Cardiac muscle cell (in vitro differentiated cells and primary cell): ENCODE data around the gene SHISA9. TPM values are rescaled to one million over a fixed set of nuclear protein-coding genes. Genes with fewer than 3 reads are reported as not detected.

Source experiments
- DNase-seq, 2 donors: peaks; one replicate each; pipeline versions ENCODE4 v3.0.0 to v3.0.0-alpha.2; 2010 to 2017; ENCODE audit warnings: low read depth in 1 of 2, low spot score in 1 of 2
- H3K27ac ChIP-seq: fragments of 200-600 bp; sonication (generic); 2 replicates; pipeline ENCODE4 v1.5.1; 2016
- H3K27me3 ChIP-seq: fragments of 200-600 bp; sonication (generic); 2 replicates; pipeline ENCODE4 v1.6.0; 2016; ENCODE audit warnings: control low read depth
- H3K36me3 ChIP-seq: fragments of 200-600 bp; sonication (generic); 2 replicates; pipeline ENCODE4 v1.5.1; 2016; ENCODE audit warnings: control low read depth
- H3K4me1 ChIP-seq: fragments of 200-600 bp; sonication (generic); 2 replicates; pipeline ENCODE4 v1.8.1; 2017; ENCODE audit warnings: low read depth, mild to moderate bottlenecking, mixed run types
- H3K4me3 ChIP-seq: fragments of 200-600 bp; sonication (generic); 2 replicates; pipeline ENCODE4 v1.5.1; 2016; ENCODE audit warnings: mild to moderate bottlenecking
- H3K9me3 ChIP-seq: fragments of 200-600 bp; sonication (generic); 2 replicates; pipeline ENCODE4 v1.5.1; 2017; ENCODE audit warnings: low read depth, mild to moderate bottlenecking, control low read depth
- CTCF ChIP-seq: IDR thresholded peaks from 2 replicates; pipeline ENCODE4 v1.5.1; 2012; ENCODE audit warnings: low read depth, mild to moderate bottlenecking, low read length
- polyA plus RNA-seq: library from polyadenylated mRNA; unstranded; fragments of >200 nt; fragmentation: Nextera tagmentation; extraction: Ambion mirVana; gene quantifications from 2 replicates; pipeline ENCODE4 v1.2.1, GENCODE V29; 2016
- total RNA-seq: library from RNA; depleted of rRNA; stranded (reverse); fragments of >200 nt; gene quantifications from 2 replicates; pipeline ENCODE4 v1.2.3, GENCODE V29; 2016

Gene SHISA9
- total and polyA plus RNA-seq, 2 experiments from 2014 or later, result 0.03 TPM; not detected in 1

DNA sequence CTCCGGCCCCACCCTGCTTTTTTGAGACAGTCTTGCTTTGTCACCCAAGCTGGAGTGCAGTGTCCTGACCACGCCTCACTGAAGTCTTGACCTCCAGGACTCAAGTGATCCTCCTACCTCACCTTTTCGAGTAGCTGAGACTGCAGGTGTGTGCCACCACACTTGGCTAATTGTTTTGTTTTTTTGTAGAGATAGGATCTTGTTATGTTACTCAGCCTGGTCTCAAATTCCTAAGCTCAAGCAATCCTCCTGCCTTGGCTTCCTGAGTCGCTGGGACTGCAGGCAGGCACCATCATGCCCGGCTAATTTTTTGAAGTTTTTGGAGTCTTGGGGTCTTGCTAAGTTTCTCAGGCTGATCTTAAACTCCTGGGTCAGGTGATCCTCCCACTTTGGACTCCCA is 206.7 kb downstream of the SHISA9 start:
- Histone ChIP-seq H3K4me3 (no peak overlapping the region), H3K9me3 (no peaks in the 10 kb centered on the region), H3K36me3 (no peaks in the 10 kb centered on the region), H3K27ac (no peak overlapping the region), H3K27me3 (no peaks in the 10 kb centered on the region), H3K4me1 (no peaks in the 10 kb centered on the region)
- TF ChIP-seq CTCF, result no peak
- no peak for DNase-seq

GRCh38 chr16:13109171-13109570 is 207.8 kb downstream of the SHISA9 start:
- no peak overlapping the region for H3K27ac ChIP-seq
- H3K36me3 ChIP-seq, result no peaks in the 10 kb centered on the region
- DNase-seq, result no peak
- no peaks in the 10 kb centered on the region for H3K9me3 ChIP-seq
- TF ChIP-seq CTCF, result no peak
- no peaks in the 10 kb centered on the region for H3K27me3 ChIP-seq
- H3K4me1 ChIP-seq, result no peaks in the 10 kb centered on the region
- H3K4me3 ChIP-seq, result no peak overlapping the region

DNA sequence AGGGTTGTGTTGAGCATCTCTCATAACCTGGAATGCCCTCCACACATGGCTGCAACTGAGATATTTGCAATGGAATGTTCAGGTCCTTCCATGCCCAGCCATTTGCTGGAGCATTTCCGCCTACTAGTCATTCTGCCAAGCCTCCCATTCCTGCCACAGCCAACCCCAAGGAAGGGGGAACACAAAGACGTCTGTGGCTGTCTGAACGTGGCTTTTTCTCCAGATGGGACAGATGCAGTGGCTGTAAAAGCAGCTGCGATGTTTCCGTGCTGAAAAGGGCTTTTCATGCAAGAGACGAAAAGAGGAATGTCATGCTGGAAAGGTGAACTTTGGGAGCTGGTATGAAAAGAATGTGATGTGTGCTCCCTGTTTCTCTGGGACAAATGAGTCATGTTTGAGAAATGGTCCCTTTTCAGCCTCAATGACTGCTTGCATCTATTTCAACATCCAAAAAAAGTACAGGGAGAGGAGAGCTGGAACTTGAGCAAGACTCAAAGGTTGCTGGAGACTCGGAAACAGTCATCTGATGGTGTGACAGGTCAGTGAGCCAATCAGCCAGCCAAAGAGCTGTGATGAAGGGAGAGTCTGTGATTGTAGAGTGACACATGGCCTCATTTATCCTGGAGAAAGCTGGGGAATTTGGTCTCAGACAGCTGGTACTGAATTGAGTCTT is 208.9 kb downstream of the SHISA9 start:
- no peak overlapping the region for H3K27ac ChIP-seq
- H3K4me3 ChIP-seq, result no peak overlapping the region
- H3K36me3 ChIP-seq, result no peaks in the 10 kb centered on the region
- no peaks in the 10 kb centered on the region for H3K9me3 ChIP-seq
- no peaks in the 10 kb centered on the region for H3K27me3 ChIP-seq
- no peak for TF ChIP-seq CTCF
- DNase-seq, result no peak
- H3K4me1 ChIP-seq, result no peaks in the 10 kb centered on the region

GRCh38 chr16:13111747-13112146 is 210.3 kb downstream of the SHISA9 start:
- Histone ChIP-seq H3K9me3 (no peaks in the 10 kb centered on the region), H3K4me1 (no peaks in the 10 kb centered on the region), H3K27ac (no peak overlapping the region), H3K4me3 (no peak overlapping the region), H3K36me3 (no peaks in the 10 kb centered on the region), H3K27me3 (no peaks in the 10 kb centered on the region)
- no peak for TF ChIP-seq CTCF
- DNase-seq, result no peak

DNA sequence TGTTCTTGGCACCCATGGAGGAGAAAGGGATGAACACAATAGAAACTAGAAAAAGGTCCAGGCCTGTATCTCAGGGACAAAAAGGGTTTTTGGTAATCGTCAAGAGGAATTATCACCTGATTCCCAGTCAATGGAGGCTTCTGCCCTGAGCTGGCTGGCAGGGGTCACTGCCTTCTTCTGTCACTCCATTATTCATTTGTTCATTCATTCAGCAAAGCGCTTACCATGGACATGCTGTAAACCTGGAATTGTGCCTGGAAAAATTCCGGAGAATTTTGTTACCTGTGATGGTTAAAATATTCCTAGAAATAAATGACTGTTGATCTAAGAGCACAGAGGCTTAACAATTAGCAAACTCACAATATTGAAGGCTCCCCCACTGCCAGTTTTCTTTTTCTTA is 212.3 kb downstream of the SHISA9 start:
- TF ChIP-seq CTCF, result no peak
- Histone ChIP-seq H3K36me3 (no peaks in the 10 kb centered on the region), H3K9me3 (no peaks in the 10 kb centered on the region), H3K27ac (no peak overlapping the region), H3K4me3 (no peak overlapping the region), H3K4me1 (no peaks in the 10 kb centered on the region), H3K27me3 (no peaks in the 10 kb centered on the region)
- no peak for DNase-seq
